Caco-2 (cell line): ENCODE measurements around the gene CYP2D6. TPM values are rescaled to one million over a fixed set of nuclear protein-coding genes. Genes with fewer than 3 reads are reported as not detected.

Experiments
- BruUV-seq: library from RNA; stranded (reverse); fragments of 400-500 nt; replicated peaks from 2 replicates; lab custom pipeline; 2021; lab: Mats Ljungman, UMichigan
- CTCF ChIA-PET: fragments of 300-600 bp; sonication (Branson Sonifier 250); formaldehyde crosslinking; loops from one replicate; lab custom pipeline; 2022; ENCODE audit warnings: antibody characterized with exemption; lab: Charles Lee
- POLR2A ChIA-PET: fragments of 300-600 bp; sonication (Branson Sonifier 250); formaldehyde crosslinking; loops from one replicate; lab custom pipeline; 2022; ENCODE audit warnings: antibody characterized with exemption; lab: Charles Lee
- DNase-seq, 2 experiments: peaks; one replicate each; pipeline versions ENCODE4 v3.0.0 to v3.0.0-alpha.2; 2020 to 2022
- H3K27me3 ChIP-seq: replicated peaks from 2 replicates; pipeline ENCODE4 v1.6.0; 2011; ENCODE audit warnings: low read length; ENCODE audit not compliant: control insufficient read depth, insufficient read depth
- H3K36me3 ChIP-seq: 2 replicates; pipeline ENCODE4 v1.5.1; 2011; ENCODE audit warnings: low read length; ENCODE audit not compliant: control insufficient read depth, insufficient read depth
- H3K4me1 ChIP-seq: fragments of 250-450 bp; sonication (Bioruptor Pico); 2 replicates; pipeline ENCODE4 v1.5.1; 2020; ENCODE audit warnings: mild to moderate bottlenecking
- H3K4me3 ChIP-seq: 2 replicates; pipeline ENCODE4 v1.5.1; 2011; ENCODE audit warnings: low read depth, mild to moderate bottlenecking, control low read depth, low read length
- H3K9me3 ChIP-seq: fragments of 250-450 bp; sonication (Bioruptor Pico); 2 replicates; pipeline ENCODE4 v1.5.1; 2020; ENCODE audit warnings: mild to moderate bottlenecking, moderate library complexity
- H3K27ac Mint-ChIP-seq: one replicate; pipeline ENCODE4 v1.8.0; 2022; ENCODE audit warnings: mixed read lengths; ENCODE audit not compliant: unreplicated experiment
- H3K27me3 Mint-ChIP-seq: one replicate; pipeline ENCODE4 v1.8.0; 2022; ENCODE audit warnings: mixed read lengths; ENCODE audit not compliant: insufficient read depth, unreplicated experiment
- H3K36me3 Mint-ChIP-seq: one replicate; pipeline ENCODE4 v1.8.0; 2022; ENCODE audit warnings: mild to moderate bottlenecking, mixed read lengths; ENCODE audit not compliant: insufficient read depth, unreplicated experiment
- H3K4me1 Mint-ChIP-seq: one replicate; pipeline ENCODE4 v1.8.0; 2022; ENCODE audit warnings: low read depth, mixed read lengths; ENCODE audit not compliant: unreplicated experiment
- H3K4me3 Mint-ChIP-seq: one replicate; pipeline ENCODE4 v1.8.0; 2022; ENCODE audit warnings: mild to moderate bottlenecking, moderate library complexity, mixed read lengths; ENCODE audit not compliant: unreplicated experiment
- H3K9me3 Mint-ChIP-seq: one replicate; pipeline ENCODE4 v1.8.0; 2022; ENCODE audit warnings: mixed read lengths; ENCODE audit not compliant: unreplicated experiment
- CTCF ChIP-seq, 2 experiments: fragments of 200-600 bp in 1 of 2; IDR thresholded peaks; 1 replicate in 1 of 2; 2 replicates in 1 of 2; pipeline versions ENCODE4 v1.5.1 to v1.8.0; 2011 to 2022; ENCODE audit warnings: antibody characterized with exemption in 1 of 2, control low read depth in 1 of 2, inconsistent platforms in 1 of 2, low read depth in 1 of 2, low read length in 1 of 2, mild to moderate bottlenecking in 1 of 2, moderate library complexity in 1 of 2; ENCODE audit not compliant: insufficient read depth in 1 of 2, severe bottlenecking in 1 of 2, unreplicated experiment in 1 of 2
- intact Hi-C: fragments of 100-400 bp; cut with micrococcal nuclease; formaldehyde crosslinking; loops from one replicate; pipeline ENCODE4 v1.10.0; 2022; ENCODE audit not compliant: unreplicated experiment
- total RNA-seq: library from RNA; stranded (reverse); gene quantifications from 2 replicates; pipeline ENCODE4 v1.2.3, GENCODE V29; 2022

CYP2D6 gene
- total RNA-seq, 1 experiment from 2014 or later: 1.7 TPM

- H3K4me3 ChIP-seq: no peak overlapping the region
- no peak for TF ChIP-seq CTCF (IDR thresholded peaks at IDR 0.05; ENCODE audit: insufficient read depth in 1 of 2, low read depth in 1 of 2, low read length in 1 of 2, severe bottlenecking in 1 of 2, unreplicated experiment in 1 of 2)
- H3K4me1 ChIP-seq: no peaks in the 10 kb centered on the region
- H3K36me3 ChIP-seq: 0 out of 2 replicates have a peak, but pooled peaks cover 1% of the 10 kb centered on the region
- Mint-ChIP-seq H3K27ac (no peak overlapping the region), H3K27me3 (no peaks in the 10 kb centered on the region), H3K4me3 (no peak overlapping the region), H3K36me3 (peaks cover 45% of the 10 kb centered on the region), H3K9me3 (no peaks in the 10 kb centered on the region), H3K4me1 (no peaks in the 10 kb centered on the region)
- no TSS peak for BruUV-seq
- ChIA-PET POLR2A (no interaction called here), CTCF (no interaction called here)
- H3K9me3 ChIP-seq: no peaks in the 10 kb centered on the region
- H3K27me3 ChIP-seq: no peaks in the 10 kb centered on the region
- intact Hi-C loops: no loop called here
- DNase-seq: no peak
Measured at GRCh38 chr22:42171417-42171816, 40.8 kb upstream of the CYP2D6 start.

DNA sequence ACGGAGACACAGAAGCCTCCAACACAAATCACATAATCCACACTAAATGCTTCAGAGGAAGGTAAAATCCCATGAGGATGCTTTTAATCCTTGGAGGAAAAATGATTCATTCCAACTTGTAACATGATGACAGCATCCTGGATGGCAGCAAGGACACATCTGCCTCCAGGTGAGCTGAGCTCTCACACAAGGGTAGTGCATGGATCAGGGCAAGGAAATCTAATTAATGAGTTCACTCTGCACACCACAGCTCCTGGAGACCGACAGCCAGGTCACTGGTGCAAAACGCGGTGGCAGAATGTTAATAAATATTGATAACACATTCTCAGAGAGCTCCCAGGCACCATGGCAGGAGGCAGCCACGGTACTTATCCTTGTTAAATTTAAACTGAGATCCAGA lies 40.3 kb upstream of the CYP2D6 start:
- DNase-seq: no peak
- no peak for TF ChIP-seq CTCF (IDR thresholded peaks at IDR 0.05; ENCODE audit: insufficient read depth in 1 of 2, low read depth in 1 of 2, low read length in 1 of 2, severe bottlenecking in 1 of 2, unreplicated experiment in 1 of 2)
- BruUV-seq: no TSS peak
- Histone ChIP-seq H3K4me1 (no peaks in the 10 kb centered on the region), H3K9me3 (no peaks in the 10 kb centered on the region), H3K36me3 (0 out of 2 replicates have a peak, but pooled peaks cover 1% of the 10 kb centered on the region), H3K4me3 (no peak overlapping the region), H3K27me3 (no peaks in the 10 kb centered on the region)
- POLR2A ChIA-PET: no interaction called here
- intact Hi-C loops: no loop called here
- Mint-ChIP-seq H3K27ac (no peak overlapping the region), H3K9me3 (no peaks in the 10 kb centered on the region), H3K27me3 (no peaks in the 10 kb centered on the region), H3K36me3 (peaks cover 45% of the 10 kb centered on the region), H3K4me1 (no peaks in the 10 kb centered on the region), H3K4me3 (no peak overlapping the region)
- CTCF ChIA-PET: no interaction called here

DNA sequence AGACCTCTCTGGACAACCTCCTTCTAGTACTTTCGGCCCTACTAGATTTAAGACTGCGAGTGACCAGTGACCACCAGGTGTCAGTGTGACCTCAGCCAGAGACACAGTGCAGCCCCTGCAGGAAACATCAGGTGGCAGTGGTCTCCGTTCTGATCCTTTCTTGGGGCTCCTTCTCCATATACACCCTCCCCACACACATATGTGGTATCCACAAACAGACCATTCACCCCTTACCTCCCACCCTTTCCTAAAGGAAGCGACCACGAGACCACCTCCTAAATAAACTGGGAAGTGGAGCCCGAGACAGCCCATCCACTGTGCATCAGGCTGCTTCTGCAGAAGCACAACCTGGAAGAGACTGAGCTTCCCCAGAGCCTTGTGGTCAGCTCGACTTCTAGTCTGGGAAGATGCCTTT lies 38.5 kb upstream of the CYP2D6 start:
- POLR2A ChIA-PET: no interaction called here

More for the DNA sequence above, 38.5 kb upstream of the CYP2D6 start:
- CTCF ChIA-PET: interaction anchor here (0.6 to 0.8 kb wide), 3 partner anchors 49 to 305 kb away, joined by 3 to 4 read pairs (median 3); no protein-coding TSS in a partner anchor
- no peaks in the 10 kb centered on the region for H3K27me3 ChIP-seq
- TSS peak; percentile 11 for BruUV-seq
- no peak overlapping the region for H3K4me3 ChIP-seq
- H3K36me3 ChIP-seq: no peaks in the 10 kb centered on the region
- Mint-ChIP-seq H3K9me3 (no peaks in the 10 kb centered on the region), H3K36me3 (peaks cover 56% of the 10 kb centered on the region), H3K27ac (no peak overlapping the region), H3K27me3 (no peaks in the 10 kb centered on the region), H3K4me3 (no peak overlapping the region), H3K4me1 (no peaks in the 10 kb centered on the region)
- H3K9me3 ChIP-seq: no peaks in the 10 kb centered on the region
- no peaks in the 10 kb centered on the region for H3K4me1 ChIP-seq
- intact Hi-C loops: loop anchor here (1.0 kb wide), 3 partner anchors 100 to 268 kb away; no protein-coding TSS in a partner anchor
- peak; percentile 77 to 82 for DNase-seq
- TF ChIP-seq CTCF (IDR thresholded peaks at IDR 0.05; ENCODE audit: insufficient read depth in 1 of 2, low read depth in 1 of 2, low read length in 1 of 2, severe bottlenecking in 1 of 2, unreplicated experiment in 1 of 2): peak; percentile 97 to 99
